HG03432 (cell line): ENCODE data around the gene SPECC1.
"Not testable (repeated sequence)": the region's sequence is repeated elsewhere in the genome, so short reads cannot be mapped to it uniquely, and the experiment has no call there.

Source experiments
- ATAC-seq: cut with Tn5 transposase; IDR thresholded peaks from one replicate; pipeline ENCODE4 v1.9.1; 2021; ENCODE audit warnings: mild to moderate bottlenecking, moderate library complexity; ENCODE audit not compliant: unreplicated experiment

SPECC1 gene, protein sequence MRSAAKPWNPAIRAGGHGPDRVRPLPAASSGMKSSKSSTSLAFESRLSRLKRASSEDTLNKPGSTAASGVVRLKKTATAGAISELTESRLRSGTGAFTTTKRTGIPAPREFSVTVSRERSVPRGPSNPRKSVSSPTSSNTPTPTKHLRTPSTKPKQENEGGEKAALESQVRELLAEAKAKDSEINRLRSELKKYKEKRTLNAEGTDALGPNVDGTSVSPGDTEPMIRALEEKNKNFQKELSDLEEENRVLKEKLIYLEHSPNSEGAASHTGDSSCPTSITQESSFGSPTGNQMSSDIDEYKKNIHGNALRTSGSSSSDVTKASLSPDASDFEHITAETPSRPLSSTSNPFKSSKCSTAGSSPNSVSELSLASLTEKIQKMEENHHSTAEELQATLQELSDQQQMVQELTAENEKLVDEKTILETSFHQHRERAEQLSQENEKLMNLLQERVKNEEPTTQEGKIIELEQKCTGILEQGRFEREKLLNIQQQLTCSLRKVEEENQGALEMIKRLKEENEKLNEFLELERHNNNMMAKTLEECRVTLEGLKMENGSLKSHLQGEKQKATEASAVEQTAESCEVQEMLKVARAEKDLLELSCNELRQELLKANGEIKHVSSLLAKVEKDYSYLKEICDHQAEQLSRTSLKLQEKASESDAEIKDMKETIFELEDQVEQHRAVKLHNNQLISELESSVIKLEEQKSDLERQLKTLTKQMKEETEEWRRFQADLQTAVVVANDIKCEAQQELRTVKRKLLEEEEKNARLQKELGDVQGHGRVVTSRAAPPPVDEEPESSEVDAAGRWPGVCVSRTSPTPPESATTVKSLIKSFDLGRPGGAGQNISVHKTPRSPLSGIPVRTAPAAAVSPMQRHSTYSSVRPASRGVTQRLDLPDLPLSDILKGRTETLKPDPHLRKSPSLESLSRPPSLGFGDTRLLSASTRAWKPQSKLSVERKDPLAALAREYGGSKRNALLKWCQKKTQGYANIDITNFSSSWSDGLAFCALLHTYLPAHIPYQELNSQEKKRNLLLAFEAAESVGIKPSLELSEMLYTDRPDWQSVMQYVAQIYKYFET

DNA sequence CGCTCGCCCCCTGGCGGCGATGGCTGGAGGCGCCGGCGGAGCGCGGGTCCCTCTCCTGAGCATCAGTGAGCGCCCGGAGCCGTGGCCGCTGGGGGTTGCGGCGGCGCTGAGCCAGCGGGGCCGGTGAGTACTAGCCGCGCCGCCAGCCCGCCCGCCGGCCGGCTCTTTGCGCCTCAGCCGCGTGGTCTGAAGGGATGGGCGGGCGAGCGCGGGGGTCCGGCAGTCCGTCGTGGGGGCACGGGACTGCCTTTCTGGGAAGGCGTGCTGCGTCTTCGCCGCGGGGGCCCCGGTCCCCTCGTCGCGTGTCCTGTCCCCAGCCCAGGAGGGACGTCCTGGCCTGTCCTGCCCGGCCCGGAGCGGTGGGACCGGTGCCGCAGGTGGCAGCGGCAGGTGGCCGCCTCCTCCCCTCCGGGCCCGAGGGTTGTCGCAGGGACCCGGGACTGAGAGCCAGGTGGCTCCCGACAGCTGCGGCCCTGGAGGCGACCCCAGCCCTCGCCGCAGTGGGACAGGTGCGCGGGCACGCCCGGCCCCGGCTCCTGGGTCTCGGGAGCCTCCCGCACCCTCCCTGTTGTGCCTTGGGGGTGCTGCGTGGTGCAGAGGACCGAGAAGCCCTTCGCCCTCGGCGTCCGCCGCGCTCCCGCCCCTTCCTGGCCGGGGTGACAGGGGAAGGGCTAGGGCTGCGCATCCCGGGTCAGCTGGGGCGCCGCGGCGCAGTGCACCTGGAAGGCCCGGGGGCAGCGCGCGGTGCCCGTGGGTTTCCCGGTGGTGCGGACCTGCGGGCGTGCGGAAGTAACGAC is at the start of gene SPECC1:
Gene SPECC1 (plus strand): TSS at position 58 of the 797 bp plus-strand sequence. CDS start 87,293 bp downstream, outside the sequence.
- peak; percentile 95 for ATAC-seq

DNA sequence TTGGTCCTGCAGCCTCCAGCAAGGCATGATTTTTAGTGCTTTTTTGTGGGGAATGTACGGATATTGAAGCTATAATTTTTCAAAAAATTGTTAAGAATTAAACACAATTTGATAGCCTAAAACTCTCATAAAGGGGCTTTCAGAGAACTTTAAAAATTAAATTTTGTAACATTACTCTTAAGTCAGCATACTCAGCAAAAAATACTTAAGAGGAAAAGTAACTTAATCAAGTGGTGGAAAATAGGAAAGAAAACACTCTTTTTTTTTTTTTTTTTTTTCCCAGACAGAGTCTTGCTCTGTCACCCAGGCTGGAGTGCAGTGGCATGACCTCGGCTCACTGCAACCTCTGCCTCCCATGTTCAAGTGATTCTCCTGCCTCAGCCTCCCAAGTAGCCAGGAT is 46.2 kb upstream of the SPECC1 start:
- not testable (repeated sequence) for ATAC-seq

DNA sequence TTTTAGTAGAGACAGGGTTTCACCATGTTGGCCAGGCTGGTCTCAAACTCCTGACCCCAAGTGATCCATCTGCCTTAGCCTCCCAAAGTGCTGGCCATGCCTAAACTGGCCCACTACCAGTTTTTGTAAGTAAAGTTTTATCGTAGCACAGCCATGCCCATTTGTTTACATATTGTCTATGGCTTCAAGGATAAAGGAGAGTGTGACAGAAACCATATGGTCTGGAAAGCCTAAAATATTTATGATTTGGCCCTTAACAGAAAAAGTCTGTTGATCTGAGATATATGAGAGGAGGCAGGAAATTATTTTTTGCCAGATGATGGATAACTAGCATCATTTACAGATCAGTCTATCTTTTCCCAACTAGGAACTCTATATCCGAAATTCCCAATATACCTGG is 36.0 kb upstream of the SPECC1 start:
- ATAC-seq: no peak

DNA sequence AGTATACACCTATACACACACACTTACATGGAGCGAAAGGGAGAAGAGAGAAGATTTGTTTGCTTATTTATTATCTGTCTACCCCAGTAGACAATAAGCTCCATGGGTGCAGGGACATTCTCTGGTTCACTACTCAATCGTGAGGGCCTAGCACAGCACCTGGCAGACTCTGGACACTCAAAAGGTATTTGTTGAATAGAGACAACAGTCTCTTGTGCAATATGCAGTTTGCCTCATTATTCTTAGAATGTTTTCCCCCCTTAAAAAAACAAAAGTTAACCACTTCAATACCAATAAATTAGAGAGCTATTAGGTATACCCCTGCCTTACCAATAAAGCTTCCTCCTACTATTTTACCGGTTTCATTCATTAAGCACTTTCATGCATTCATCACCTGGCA is 33.6 kb upstream of the SPECC1 start:
- ATAC-seq: no peak

DNA sequence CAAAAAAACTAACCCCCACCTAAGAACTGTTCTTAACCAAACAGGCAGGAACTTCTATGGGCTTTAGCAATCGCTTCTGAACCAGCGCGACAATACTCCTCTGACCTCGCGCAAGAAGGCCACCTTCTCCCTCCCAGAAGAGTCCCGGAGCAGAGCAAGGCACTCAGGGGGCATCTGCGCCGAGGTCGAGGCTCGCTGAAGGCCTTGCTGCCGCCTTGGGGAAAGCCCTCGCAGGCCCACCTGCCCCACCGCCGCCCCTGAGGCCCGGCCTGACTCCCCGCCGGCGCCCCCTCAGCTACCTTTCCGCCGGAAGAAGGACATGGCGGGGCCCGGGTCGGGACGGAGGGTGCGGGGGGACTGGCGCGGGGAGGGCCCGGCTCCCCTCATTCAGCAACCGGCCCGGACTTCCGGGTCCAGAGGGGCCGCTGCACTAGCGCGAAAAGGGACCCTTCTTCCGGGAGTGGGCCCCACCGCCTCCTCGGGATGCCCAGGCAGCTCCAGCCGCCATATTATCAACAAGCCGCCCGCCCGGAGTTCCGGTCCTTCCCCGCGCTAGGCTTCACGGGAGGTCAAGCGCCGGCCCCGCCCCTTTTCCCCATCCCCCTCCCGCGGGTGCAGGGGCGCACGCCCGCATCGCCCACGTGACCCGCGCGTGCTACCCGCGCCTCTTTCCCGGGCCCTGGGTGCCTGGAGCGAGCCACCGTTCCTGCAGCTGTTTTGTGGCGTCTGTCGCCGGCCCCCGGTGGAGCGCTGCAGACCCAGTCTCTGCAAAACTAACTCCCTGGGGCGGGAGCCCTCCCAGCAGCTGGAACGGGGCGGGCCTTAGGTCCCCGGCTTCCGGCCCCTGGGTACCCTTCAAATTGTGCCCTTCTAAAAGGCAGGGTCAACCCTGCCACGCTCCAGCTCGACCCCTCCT is 31.6 kb upstream of the SPECC1 start, which contains the start of gene AKAP10:
Gene AKAP10 (minus strand): TSS at position 536 of the 916 bp plus-strand sequence. CDS start 149 bp downstream, at position 387.
- ATAC-seq: peak; percentile 83

DNA sequence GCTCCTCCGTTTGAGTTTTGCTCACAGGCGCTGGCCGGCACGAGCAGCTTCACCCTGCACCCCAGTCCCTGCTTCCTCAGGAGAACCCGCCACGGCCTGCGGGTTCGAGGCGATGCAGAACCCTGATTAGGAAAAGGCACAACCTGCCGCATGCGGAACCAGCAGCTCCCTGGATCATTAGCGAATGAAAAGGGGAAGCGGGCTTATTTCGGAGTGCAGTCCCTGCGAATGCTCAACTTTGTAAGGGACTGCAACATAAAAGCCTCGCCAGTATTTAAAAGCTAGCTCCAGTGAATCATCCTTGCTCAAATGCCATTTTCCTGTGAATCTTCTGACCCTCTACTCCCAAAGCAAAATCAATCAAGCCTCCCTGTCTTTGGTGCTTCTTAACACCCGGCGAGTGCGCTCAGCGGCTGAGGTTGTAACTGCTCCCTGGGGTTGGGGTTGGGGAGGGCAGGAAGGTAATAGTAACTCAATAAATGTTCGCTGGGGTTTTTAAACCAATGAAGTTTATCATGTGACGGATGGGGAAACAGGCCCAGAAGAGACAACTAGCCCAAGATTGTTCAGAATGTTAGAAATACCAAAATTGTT is 30.9 kb upstream of the SPECC1 start:
- peak; percentile 33 for ATAC-seq

DNA sequence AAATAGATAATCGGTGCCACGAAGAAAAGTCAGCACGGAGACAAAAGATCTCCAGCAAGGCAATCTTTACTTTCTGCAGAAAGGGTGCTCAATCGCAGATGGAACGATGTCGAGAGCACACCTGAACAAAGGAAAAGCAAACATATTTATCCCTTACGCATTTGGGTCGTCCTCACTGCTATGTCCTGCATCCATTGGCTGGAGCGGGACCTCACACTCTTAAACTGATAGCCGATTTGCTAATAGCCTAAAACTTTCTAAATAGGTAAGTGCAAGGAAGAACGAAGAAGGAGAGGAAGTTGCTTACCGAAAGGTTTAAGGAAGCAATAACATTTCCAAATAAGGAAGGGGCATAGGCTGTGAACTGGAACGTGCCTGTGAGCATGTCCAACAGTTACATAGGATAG is 30.4 kb upstream of the SPECC1 start:
- no peak for ATAC-seq

DNA sequence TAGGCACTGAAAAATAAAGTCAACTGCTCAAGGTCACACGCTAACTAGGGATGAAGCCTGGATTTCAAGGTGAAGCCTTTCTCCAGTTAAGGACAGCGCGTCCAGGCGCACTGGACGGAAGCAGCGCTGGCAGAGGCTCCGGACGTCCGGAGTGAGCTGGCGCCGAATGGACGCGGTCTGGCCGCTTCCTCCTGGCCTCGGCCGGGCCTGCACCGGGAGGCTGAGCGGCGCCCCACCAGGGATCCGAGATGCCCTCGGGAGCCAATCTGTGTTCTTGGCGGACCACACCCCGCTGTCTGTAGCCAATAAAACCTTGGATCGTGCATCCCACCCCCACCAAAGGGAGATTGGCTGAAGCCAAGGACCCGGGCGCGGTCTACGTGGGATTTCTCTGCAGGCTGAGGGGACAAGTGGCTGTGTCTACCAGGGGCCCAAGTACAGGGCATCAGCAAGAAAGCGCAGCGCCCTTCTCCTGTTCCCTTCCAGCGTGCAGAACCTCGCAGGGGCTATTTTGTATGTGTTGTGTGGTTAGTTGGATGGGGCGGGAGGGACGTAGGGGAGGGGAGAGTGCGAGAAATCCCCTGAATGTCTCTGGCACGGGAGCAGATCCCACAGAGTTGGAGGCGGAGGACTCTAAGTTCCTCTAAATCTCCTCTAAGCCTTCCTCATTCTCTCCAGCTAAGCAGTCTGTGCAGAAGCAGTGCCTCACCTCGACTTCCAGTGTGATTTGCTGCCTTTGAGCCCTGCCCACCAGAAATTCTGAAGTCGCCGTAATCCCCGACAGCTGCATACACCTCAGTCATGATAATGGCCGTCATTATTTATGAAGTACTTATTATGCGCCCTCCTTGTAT is 29.0 kb upstream of the SPECC1 start:
- ATAC-seq: no peak

DNA sequence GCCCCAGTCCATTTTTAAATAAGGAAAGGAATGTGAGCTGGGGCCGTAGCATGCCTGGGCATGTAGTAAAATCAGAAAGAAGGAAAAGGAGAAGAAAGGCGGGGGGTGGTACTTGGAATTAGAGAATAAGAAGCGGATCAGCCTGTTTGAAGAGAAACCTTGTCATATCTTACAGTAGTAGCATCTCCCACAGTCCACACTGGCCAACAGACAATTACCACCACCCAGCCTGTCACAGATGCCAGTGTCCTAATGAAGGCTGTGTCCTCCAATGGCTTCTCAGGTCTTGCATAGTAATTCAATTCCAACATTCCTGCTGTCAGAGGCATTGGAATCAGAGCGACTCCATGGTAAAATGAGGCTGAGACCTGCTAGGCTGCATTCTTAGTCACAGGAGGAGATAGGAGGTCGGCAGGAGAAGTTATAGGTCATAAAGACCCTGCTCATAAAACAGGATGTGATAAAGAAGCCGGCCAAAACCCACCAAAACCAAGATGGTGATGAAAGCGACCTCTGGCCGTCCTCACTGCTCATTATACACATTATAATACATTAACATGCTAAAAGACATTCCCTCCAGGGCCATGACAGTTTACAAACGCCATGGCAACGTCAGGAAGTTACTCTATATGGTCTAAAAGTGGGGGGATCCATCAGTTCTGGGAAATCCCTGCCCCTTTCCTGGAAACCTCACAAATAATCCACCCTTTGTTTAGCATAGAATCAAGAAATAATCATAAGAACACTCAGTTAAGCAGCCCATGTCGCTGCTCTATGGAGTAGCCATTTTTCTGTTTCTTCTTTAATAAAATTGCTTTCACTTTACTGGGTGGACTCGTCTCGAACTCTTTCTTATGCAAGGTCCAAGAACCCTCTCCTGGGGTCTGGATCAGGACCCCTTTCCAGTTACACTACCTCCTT is 22.0 kb upstream of the SPECC1 start:
- ATAC-seq: no peak

DNA sequence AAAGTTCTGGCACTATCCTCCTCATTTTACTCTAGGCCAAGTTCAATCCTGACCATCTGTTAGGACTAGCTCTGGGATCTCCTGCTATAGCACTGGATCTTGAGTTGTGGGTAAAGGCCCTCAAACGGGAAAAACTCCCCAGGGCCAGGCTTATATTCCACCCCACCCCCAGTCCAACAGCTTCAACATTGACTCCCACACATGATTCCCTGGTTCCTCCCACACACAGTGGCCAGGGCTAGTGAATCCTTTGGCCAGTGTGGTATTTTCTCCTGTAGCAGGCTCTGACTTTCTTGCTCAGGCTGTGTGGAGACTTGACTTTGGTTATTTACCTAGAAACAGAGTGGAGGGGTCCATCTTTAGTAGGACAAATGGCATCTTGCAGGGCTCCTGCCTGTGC is 21.3 kb upstream of the SPECC1 start:
- ATAC-seq: no peak

DNA sequence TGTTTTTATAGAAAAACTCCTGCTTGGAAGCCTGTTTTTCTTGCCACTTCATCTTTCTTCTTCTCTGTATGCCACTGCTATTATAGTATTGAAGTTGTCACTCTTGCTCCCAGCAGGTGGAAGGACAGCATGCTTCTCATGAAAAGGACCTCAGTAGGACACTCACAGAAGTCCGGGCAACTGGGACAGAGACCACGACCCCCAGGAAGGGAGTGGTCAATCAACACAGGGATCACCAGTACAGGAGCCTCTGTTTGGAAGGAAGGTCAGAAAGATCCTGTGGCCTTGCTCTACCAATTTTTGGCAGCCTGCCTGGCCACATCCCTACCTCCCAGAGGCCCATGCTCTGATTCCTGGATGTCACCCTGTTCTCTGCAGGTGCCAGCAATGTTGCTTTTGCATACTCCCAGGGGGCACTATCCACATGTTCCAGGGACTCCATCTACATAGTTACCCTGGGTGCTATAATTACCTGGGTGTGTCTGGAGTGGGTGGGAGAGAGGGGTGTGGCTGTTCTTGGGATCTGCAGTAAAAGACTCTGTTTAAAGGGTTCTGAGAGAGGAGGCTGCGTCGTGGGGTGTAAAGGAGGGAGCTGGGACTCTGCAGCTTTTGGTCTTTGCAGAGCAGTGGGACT is 17.8 kb upstream of the SPECC1 start:
- no peak for ATAC-seq

DNA sequence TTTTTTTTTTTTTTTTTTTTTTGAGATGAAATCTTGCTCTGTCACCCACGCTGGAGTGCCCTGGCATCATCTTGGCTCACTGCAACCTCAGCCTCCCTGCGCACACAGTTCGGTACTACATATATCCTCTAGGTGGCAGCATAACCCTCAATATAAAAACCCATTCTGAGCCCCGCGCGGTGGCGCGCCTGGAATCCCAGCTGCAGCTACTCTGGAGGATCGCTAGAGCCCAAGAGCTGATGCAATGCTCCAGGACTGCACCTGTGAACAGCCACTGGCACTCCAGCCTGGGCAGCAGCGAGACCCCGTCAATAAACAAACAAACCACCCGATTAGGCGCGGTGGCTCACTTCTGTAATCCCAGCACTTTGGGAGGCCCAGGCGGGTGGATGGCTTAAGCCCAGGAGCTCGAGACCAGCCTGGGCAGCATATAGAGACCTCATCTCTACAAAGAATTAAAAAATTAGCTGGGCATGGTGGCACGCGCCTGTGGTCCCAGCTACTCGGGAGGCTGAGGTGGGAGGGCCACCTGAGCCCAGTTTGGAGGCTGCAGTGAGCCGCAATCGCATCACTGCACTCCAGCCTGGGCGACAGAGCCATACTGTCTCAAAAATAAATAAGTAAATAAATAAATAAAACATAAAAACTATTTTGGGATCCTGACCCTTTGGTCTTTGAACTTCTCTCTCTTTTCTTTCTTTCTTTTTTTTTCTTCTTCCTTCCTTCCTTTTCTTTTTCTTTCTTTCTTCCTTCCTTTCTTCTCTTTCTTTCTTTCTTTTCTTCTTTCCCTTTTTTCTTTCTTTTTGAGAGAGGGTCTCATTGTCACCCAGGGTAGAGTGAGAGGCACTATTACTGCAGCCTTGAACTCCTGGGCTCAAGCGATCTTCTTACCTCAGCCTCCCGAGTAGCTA is 16.1 kb upstream of the SPECC1 start:
- ATAC-seq: peak; percentile 87

DNA sequence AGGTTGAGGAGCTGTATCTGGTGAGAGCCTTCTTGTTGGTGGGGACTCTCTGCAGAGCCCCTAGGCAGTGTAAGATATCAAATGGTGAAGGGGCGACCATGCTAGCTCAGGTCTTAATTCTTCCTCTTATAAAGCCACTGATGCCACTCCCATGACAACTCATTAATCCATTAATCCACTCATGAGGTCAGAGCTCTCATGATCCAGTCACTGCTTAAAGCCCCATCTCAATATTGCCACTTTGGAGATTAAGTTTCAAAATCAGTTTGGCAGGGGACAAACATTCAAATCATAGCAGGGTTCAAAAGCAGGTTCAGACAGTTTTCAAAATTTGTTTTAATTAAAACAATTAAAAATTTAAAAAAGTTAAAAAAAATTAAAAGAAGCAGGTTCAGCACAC is 13.1 kb upstream of the SPECC1 start:
- no peak for ATAC-seq

DNA sequence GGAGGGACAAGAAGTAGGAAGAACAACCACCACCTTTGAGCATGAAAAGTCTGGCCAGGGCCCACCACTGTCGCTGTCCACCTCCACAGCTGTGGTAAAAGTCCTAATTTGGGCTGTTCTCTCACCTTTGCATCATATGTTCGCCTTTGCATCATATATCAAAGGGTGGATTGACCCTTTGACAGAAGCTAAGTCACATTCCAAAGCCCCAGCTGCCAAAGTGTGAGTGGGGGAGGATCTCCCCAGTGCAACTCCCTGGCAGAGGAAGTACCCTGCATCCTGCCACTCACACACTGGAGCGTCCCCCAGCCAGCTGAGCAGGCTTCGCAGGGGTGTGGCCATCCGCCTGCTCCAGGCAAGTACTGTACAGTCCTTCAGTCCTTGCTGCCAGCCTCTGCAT is 12.7 kb upstream of the SPECC1 start:
- no peak for ATAC-seq

DNA sequence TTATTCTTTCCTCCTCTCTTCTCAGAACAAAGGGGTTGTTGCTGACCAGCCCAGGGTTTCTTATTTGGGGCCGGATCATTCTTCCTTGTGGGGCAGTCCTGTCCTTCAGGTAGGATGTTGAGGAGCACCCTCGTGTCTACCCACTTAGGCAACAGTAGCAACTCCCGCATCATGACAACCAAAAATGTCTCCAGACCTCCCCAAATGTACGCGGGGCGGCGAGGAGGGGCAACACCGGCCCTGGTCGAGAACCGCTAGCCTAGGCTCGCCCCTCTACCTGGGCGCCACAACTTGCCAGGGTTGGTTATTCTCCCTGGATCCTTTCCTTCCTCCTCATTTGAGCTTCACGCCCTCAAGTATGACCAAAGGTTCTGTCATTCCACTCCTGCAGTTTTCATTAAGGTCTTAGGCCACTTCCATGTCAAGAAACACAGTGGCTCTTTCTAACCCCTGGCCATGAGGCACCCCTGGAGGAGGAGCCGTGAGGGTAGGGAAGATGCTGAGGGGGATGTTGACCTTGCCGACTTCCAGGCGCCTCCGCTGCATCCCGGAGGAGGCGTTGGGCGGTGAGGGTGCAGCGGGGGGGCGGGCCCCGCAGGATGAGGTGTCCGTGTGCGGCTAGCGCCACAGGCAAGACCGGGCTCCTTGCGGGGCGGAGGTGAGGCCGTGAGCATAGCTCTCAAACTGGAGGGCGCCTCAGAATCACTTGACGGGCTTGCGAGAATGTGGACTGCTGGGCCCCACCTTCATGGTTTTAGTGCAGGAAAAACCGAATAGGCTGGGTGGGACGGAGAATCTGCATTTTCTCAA is 712 bp upstream of the SPECC1 start:
- peak; percentile 31 for ATAC-seq
